Measurements from ENCODE around the gene PCP4.
A peak's percentile ranks its signal among the peaks of the same experiment; 100 is the strongest.

PCP4 gene

GRCh38 chr21:39924577-39925308, 57.5 kb downstream of the PCP4 start:
- DNase-seq: no peak

GRCh38 chr21:39927304-39927886, 60.2 kb downstream of the PCP4 start:
- no peak for DNase-seq

- no peak for DNase-seq
Measured at GRCh38 chr21:39932335-39932734, 65.1 kb downstream of the PCP4 start.

- DNase-seq: no peak
Measured at GRCh38 chr21:39934895-39935294, 67.7 kb downstream of the PCP4 start.

GRCh38 chr21:39935716-39936115, 68.5 kb downstream of the PCP4 start:
- DNase-seq: no peak

DNA sequence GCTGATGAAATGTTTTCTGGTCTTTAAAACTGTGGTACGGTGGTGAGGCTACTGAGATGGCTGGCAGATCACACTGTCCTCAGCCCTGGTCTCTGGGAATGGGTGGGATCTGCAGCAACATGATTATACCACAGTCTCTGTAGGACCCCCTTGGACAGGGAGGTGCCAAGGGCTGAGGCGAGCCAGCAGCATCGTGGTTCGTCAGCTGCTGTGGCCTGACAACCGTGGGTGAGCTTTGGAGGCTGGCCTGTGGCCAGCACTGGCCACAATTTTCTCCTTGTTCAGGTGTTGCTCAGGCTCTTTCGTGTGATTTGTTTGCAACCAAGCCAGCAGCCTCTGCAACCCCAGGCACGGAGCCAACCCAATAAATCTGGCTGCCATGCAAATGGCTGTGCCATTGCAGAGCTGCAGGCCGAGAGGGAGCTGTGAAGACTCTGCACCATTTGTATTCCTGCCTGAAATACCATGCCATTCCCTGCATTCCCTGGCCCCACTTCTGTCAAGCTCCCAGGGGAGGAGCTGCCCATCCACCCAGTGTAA, 70.9 kb downstream of the PCP4 start:
- DNase-seq: no peak

DNA sequence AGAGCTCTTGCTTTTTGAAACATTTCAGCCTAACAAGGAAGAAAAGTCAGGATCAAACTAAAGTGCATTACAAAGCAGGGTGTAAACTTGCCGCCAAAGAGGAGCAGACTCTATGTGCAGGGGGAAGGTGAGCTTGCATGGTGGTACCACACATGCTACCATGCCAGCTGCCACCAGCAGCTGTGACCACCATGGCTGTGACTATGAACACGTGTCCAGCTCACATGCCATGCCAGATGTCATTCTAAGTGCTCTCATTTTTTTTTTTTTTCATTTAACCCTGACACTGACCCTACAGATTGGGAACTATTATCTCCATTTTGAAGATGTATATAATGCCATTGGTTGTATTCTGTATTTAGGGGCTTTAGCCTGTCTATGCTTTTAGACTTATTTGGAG, 79.0 kb downstream of the PCP4 start:
- DNase-seq: no peak

DNA sequence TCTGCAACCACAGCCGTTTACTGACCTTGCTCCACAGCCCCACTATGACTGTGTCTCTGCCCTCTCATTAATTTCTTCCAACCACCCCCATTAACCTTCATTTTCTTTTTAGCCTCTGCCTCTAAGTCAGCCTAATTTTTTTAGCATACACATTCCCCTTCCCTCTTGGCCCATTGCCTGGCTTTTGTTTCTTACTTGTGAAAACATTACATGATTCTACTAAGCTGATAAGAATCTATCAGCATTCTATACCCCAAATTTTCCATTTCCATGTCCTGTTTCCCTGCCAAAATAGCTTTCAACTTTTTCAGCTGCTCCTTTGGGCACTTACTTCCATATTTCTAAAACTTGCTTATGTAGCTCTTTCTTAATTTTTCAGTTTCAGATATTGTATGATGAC, 79.8 kb downstream of the PCP4 start:
- DNase-seq: peak; percentile 55

DNA sequence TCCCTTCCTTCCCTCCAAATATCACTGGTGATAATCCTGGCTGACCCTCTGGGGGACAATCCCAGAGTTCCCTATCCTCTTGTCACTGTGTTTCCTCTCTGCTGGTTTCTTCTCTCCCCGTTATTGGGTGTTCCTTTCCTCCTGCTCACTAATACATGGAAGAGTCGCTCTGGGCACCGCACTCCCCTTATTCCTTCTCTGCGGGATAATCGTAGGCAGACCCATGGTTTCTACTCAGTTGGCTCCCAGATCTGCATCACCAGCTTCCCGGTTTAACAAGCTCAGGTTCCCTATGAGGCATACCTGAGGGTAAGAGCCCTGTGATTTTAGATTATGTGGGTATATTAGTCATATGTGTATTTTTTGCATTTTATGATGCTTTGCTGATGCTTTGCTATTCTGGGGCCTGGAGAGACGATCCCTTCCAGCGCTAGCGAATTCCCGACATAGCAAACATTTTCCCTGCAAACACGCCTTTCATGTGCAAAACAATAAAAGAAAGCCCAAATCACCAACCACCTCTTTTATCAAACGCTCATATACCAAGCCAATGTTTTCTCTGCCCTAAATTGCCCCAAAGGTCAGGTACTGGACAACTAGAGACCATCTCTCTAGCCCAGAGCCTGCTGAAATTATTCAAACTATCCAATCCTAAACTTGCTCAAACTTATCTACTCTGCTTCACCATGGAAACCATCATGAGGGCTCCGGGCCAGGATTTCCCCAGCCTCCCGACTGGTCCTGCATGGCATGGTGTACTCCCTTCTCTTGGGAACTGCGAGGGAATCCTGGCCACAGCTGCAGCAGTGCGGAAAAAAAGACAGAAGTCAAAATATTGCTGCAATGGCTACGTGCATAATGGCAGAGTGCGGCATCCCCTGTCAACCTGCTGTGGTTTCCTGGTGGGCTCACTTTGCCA, 84.2 kb downstream of the PCP4 start:
- DNase-seq: no peak

DNA sequence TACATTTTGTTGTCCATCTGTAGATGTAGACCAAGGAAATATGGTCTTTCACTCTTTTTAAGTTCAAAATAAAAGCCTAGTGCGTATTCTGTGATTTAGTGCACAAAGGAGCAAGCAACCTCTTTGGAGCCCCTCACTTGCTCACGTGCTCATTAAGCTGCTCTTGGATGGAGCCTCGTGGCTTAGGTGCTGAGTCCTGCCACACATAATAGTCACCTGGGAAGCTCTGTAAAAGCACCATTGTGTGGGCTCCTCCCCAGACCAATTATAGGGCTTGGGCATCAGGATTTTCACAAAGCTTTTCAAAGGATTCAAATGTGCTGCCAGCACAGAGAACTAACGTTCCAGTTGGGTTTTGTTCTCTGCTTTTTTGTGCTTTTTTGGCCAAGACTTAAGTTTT, 85.0 kb downstream of the PCP4 start:
- no peak for DNase-seq

GRCh38 chr21:39954570-39954969, 87.3 kb downstream of the PCP4 start:
- DNase-seq: no peak

DNA sequence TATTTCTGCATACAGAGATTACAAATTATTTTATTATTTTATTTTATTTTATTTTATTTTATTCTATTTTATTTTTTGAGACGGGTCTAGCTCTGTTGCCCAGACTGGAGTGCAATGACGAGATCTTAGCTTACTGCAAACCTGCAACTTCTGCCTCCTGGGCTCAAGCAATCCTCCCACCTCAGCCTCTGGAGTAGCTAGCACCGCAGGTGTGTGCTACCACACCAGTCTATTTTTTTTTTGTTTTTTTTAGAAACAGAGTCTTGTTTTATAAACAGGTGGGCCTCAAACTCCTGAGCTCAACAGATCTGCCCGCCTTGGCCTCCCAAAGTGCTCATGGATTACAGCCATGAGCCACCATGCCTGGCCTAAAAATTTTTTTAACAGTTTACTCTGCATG, 88.1 kb downstream of the PCP4 start:
- no peak for DNase-seq

- no peak for DNase-seq
Measured at GRCh38 chr21:39956586-39956985, 89.3 kb downstream of the PCP4 start.

DNA sequence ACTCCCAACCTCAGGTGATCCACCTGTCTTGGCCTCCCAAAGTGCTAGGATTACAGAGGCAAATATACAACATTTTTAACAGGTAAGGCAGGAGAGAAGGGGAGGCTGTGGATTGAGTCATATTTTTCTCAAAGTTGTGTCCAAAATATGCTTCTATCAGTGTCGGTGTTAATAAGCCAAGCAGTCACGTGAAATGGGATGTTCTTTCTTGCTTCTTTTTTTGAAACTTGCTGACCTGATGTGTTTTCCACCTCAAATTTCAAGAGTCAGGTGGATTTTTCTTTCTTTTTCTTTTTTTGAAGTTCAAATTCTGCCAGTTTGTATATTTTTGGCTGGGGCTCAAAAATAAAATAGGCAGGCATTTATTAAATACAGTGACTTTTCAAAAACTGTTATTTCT, 91.5 kb downstream of the PCP4 start:
- no peak for DNase-seq

DNA sequence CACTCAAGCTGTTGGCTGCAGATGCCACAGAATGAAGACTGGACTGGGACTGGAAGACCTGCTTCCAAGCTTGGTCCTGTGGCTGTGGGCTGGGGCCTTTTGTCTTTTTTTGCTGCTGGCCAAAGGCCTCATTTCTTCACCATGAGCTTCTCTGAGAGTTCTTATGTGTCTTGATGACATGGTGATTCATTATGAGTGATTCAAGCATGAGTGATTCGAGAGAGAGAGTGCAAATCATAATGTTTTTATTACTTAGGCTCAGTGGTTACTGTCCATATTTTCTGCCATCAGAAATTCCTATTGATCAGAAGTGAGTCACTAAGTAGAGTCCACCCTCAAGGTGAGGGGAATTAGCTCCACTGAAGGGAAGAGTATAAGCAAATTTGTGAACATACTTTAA, 94.0 kb downstream of the PCP4 start:
- DNase-seq: no peak

DNA sequence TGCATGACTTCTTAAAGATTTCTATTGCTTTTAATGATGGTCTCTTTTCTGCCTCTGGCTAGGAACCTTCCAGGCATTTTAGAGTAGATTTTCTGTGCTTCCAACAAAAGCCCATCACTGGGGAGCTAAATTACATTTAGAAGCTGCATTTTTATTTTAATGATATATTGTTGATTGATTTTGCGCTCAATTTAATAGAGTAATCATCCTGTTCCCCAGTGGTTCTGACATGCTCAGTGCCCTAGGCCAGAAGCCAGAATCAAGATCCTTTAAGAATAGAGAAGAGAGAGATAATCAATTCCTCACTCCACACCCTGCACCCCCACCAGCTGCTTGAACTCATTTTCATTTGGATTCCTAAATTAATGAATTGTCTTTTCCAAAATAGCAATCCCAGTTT, 97.8 kb downstream of the PCP4 start:
- DNase-seq: no peak

GRCh38 chr21:39966786-39967185, 99.5 kb downstream of the PCP4 start:
- no peak for DNase-seq

DNA sequence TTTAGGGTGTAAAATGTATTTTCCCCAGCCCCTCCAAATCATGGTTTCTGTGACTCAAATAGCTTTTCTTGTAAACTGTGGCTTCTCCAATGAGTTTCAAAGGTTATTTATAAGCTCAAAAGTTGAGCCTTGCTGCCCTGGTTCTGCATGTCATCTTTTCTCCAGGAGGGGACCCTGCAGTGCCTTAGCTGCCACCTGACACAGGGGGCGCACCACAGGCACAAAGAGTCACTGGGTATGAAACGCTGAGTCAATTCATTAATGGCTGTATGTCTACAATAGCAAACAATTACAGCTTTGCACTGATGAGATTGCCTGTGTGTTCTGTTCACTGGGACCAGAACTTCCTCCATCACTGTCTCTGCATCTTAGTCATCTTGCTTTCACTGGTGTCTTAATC, 100.8 kb downstream of the PCP4 start:
- DNase-seq: no peak

GRCh38 chr21:39969691-39970364, 102.6 kb downstream of the PCP4 start:
- no peak for DNase-seq

GRCh38 chr21:39971956-39972355, 104.7 kb downstream of the PCP4 start:
- DNase-seq: no peak

GRCh38 chr21:39972471-39972870, 105.2 kb downstream of the PCP4 start:
- DNase-seq: no peak

GRCh38 chr21:39972976-39973770, 105.9 kb downstream of the PCP4 start:
- no peak for DNase-seq

Measured in eye (tissue), 1 donor.